T-helper 22 cell (primary cell): Measurements from ENCODE around the gene POLR3C.
"Not testable (repeated sequence)": the region's sequence is repeated elsewhere in the genome, so short reads cannot be mapped to it uniquely, and the experiment has no call there.

Source experiments
- DNase-seq: peaks from one replicate; pipeline ENCODE4 v3.0.0-alpha.2; 2020; ENCODE audit warnings: low read depth

The POLR3C gene, protein sequence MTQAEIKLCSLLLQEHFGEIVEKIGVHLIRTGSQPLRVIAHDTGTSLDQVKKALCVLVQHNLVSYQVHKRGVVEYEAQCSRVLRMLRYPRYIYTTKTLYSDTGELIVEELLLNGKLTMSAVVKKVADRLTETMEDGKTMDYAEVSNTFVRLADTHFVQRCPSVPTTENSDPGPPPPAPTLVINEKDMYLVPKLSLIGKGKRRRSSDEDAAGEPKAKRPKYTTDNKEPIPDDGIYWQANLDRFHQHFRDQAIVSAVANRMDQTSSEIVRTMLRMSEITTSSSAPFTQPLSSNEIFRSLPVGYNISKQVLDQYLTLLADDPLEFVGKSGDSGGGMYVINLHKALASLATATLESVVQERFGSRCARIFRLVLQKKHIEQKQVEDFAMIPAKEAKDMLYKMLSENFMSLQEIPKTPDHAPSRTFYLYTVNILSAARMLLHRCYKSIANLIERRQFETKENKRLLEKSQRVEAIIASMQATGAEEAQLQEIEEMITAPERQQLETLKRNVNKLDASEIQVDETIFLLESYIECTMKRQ

DNA sequence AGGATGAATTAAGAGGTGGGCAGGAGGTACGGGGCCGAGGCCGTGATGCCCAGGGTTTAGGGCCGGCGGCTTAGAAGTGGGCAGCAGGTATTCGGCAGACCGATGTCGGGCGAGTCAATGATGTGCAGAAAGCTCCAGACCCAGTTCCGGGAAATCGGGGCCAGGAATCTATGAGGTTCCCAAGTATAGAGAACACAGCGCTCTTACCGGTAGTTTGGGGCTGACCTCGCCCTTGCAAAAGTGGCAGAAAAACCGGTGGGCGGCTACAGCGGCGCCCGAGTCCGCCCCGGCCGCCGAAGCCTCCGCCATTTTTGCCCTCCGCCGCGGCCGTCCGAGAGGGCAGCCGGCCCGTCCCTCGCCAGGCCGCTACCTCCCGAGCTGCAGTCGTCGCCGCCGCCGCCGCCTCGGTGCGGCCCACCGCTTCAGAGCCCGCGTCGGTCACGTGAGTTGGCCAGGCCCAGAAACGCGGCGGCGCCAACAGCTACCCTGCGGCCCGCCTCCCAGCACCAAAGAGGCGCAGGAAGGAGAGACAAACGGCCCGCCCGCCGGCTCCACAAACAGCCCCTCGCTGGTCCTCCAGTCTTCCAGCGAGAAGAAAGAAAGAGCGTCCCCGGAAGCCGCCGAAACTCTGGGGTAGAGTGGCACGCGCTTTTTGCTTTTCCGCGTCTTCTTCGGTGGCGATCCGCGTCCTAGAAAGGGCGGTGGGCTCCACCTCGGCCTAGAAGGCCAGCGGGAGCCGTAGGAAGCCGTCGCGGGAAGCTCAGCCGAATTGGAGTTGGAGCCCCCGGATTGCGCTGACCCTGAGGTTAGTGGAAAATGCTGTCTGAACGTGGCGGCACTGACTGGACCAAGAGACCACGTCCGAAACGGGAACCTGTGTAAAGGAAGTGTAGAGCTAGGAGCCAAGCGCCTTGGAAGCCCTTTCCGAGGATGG, at the start of gene POLR3C, which contains the start of gene RNF115:
Gene POLR3C (plus strand): TSS at position 636 of the 934 bp plus-strand sequence. CDS start 1,577 bp downstream, outside the sequence.
Gene RNF115 (minus strand): TSS at position 531 of the 934 bp plus-strand sequence. CDS start 222 bp downstream, at position 309.
- DNase-seq, result peak; percentile 84

DNA sequence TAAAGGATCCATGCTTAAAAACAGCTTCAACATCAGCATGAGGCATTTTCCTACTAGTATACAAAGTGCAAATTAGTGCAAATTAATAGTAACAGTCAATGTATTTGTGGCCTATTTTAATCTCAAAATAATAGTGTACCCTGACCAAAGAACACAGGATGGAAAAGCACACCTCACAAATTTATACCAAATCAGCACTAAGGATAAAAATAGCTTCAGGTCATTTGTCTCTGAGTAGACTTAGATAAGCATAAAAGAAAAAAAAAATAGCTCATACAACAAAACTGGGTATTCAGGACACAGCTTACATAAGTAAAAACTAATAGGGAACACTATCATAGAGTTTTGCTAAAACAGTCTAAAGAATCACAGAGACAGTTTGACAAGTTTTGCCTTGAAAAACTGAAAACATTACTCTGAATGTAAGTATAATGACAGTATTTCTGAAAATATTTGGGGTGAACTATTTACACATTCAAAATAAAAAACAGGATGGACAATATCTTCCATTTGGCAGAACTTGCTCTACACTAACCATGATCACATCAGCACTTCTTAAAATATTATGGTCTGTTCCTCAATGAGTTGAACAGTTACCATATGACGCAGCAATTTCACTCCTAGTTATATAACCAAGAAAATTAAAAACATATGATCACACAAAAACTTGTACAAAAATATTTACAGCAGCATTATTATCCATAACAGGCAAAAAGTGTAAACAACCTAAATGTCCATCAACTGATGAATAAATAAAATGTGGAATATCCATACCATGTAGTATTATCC, 46.4 kb upstream of the POLR3C start:
- DNase-seq, result no peak

DNA sequence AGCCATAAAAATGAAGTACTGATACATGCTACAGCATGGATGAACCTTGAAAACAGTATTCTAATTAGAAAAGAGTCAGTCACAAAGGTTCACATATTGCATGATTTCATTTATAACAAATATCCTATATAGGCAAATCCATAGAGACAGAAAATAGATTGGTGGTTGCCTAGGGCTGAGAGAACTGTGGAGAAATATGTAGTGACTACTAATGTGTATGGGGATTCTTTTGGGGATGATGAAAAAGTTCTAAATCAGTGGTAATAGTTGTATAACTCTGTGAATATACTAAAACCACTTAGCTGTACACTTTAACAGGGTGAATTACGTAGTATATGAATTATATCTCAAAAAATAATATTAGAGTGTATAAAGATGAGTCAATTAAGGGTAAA, 45.9 kb upstream of the POLR3C start:
- DNase-seq, result no peak

DNA sequence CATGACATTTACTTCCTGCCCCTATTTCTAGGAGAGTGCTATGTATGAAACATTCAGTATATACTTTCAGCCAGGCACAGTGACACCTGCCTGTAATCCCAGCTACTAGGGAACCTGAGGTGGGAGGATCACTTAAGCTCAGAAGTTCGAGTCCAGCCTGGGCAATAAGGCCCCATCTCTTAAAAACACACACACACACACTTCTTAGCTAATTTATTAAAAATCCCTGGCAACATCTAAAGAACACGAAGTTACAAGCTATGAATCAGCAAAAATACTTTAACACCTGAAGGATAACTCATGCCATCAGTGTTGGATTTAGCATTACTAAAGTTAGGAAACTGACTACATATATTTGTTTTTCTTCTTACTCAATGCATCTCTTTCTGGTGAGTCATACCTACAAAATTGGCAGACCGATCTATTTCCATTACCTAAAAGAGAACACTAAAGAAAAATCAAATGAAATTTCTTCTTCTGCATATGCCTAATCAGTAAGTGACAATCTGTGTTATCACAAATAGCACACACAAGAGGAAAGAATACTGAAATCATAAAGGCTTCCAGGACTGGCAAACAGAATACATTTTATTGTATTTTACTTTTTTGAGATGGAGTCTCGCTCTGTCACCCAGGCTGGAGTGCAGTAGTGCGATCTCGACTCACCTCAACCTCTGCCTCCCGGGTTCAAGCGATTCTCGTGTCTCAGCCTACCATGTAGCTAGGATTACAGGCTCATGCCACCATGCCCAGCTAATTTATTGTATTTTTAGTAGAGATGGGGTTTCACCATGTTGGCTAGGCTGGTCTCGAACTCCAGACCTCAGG, 41.5 kb upstream of the POLR3C start:
- DNase-seq, result no peak

DNA sequence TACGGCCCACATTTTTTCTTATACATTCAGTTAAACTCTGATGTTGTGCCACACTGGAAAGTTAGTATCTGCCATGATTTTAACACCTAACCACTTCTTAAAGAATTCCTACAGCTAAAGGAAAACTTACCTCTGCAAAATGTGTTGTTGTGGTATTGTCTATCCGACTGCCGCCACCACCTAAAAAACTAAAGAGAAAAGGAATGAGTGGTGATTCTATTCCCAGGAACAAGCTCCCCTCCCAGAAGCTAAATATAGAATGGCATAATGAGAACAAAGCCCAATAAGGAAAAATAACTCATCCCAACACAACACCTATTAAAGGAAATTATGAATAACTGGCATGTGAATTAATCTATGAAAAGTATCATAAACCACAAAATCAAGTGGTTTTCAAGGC, 39.6 kb upstream of the POLR3C start:
- no peak for DNase-seq

DNA sequence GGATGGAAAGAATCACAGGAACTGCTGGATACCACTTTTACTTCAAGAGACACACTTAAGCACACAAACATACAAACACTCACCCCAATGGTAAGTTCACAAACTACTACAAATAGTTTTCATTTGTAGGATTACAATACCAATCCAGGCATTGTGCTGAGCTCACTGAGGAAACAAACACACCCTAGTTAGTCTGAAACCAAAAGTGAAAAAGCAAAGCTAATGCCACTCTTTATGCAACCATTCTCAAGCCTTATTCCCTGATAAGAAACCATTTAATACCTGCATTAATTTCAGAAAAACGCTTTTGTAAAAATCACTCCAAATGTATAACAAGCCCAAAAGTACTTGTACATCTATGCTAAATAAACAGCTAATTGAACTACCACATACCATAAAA, 38.5 kb upstream of the POLR3C start:
- DNase-seq, result no peak

DNA sequence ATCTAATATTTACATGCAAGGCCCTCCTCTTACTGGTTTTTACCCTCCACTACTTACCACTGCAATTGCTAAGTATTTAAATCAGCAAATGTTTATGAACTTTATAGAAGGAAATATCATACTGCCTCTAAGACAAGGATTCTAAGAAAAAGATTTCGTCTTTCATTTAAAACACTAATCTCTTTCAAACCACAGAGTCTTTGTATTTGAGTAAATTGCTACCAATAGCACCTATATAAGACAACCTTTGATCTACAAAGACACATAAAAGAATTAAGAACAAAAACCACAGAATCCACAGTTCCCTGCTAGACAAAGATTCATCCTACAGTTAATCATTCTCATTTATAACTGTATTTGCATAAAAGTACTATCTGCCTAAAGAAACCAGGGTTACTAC, 37.7 kb upstream of the POLR3C start:
- no peak for DNase-seq

DNA sequence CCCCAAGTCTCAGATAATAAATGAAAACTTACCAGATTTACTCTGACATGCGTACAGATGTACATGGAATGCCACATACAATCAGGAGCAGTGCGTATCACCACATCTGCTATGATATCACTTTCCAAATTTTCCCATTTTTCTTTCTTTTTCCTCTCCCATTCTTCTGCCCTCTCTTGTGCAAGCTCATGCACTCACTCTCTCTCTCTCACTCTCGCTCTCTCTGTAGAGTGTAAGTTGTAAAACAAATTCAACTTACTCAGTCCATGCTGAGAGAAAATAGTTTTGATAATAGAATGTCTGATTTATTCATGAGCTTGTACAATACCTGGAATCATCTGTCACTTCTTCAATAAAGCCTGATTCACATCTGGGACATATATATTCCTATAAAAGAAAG, 35.4 kb upstream of the POLR3C start:
- no peak for DNase-seq

DNA sequence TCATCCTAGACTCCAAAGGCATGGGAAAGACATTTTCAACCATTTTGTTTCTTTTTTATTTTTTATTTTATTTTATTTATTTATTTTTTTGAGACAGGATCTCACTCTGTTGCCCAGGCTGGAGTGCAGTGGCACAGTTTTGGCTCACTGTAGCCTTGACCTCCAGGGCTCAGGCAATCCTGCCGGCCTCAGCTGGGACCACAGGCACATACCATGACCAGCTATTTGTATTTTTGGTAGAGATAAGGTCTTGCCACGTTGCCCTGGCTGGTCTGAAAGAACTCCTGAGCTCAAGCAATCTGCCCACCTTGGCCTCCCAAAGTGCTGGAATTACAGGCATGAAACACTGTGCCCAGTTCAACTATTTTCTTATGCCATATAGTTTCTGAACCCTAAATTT, 32.1 kb upstream of the POLR3C start:
- DNase-seq, result not testable (repeated sequence)

DNA sequence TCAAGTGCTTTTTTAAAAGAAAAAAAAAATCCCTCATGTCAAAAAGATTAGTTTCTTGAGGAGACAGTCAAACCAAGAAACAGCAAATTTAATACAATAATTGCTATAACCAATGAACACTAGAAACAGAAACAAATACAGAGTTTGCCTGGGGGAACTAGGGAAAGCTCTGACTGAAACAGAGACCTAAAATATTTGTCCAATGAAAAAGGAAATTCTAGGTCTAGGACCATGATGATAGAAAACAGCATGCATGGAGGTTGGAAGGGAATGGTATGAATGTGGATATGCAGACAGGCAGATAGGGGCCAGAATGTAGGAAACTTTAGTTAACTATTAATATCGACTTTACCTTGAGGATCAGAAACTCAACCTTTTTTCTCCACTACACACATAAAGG, 31.5 kb upstream of the POLR3C start:
- DNase-seq, result no peak

DNA sequence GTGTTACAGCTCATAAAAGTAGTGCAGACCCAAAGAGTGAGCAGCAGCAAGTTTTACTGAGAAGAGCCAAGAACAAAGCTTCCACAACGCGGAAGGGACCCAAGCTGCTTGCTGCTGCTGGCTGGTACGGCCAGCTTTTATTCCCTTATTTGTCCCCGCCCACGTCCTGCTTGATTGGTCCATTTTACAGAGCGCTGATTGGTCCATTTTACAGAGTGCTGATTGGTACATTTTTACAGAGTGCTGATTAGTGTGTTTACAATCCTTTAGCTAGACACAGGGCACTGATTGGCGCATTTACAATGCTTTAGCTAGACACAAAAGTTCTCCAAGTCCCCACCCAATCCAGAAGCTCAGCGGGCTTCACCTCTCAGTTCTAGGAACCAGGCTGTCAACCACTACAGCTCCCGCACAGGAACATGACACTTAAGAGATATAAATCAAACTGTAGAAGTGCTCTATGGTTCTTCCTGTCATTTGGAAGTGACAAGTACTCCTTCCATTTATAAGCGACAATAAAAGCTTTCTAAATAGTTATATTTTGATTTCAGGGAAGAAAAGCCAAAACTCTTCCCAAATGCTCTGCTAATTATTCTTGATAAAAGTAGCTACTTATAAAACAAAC, 28.6 kb upstream of the POLR3C start:
- no peak for DNase-seq

DNA sequence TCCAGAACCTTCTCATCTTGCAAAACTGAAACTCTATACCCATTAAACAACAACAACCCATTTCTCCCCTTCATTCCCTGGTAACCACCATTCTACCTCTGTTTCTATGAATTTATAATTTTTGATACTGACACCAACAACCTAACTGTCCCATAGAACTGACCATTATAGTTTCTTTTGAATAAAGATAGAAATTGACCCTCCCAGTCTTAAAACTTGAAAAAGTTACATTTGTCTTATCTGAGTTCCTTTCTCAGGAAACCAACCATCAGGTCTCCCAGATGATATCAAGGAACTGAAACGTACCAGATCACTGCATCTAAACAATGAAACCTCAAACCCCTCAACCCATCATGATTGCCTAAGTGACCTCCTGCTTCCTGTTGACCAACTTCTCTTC, 27.2 kb upstream of the POLR3C start:
- DNase-seq, result no peak

DNA sequence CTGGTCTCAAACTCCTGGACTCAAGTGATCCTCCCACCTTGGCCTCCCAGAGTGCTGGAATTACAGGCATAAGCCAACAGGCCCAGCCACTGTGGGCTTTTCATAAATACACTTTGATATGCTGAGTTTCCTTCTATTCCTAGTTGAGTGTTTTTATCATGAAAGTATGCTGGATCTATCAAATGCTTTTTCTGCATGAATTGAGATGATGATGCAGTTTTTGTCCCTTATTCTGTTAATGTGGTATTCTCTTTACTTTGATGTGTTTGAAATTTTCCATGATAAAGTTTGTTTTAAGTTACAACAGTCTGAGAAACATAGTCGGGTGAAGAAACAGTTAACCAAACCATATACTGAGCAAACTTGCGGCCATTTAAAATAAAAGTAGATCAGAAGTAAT, 24.2 kb upstream of the POLR3C start:
- no peak for DNase-seq

DNA sequence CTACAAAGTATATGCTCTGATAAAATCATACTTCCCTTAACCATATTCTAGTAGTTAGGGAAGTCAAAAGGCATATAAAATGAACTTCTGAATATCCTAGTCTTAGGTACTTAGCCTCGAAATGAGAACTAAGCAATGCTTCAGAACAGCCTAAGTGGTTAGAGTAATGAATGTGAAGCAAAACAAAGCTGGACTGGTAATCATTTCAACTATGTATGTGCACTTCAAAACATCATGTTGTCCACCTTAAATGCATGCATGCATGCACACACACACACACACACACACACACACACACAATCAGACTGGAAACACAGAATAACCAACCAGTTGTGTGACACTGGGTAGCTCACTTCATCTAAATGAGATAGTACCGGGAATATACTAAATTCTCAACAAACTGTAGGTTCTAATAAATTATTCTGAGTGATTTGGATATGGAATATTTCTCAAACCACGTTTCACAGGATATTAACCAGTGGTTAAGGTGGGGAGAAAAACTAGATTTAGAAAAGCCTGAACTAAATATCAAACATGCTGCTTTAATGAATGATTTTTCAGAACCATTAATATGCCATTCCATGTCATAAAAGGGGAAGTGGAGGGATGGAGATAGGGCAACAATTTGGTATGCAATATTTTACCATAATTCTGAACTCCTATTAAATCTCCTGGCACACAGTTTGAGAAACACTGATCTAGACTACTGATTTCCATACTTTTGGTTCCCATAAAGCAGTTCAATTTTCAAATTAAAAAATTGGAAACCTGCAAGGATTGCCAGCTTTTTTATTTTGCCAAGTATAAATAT, 19.6 kb upstream of the POLR3C start:
- no peak for DNase-seq

DNA sequence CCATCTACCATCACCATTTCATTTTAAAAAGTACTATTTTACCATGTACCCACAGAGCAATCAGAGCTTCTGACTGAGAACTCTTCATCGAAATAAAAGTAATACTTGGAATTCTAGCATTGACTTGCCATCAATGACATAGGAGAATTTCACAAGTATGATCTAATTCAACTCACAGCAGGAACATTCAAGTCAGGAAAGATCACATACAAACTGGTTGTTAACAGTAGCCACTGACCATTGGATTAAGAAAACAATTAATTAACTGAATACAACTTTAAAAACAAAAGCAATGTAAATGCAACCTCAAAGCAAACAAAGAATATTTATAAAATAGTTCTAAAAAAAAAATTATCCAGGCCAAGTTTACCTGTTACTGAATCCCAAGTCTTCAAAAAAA, 18.9 kb upstream of the POLR3C start:
- DNase-seq, result no peak

DNA sequence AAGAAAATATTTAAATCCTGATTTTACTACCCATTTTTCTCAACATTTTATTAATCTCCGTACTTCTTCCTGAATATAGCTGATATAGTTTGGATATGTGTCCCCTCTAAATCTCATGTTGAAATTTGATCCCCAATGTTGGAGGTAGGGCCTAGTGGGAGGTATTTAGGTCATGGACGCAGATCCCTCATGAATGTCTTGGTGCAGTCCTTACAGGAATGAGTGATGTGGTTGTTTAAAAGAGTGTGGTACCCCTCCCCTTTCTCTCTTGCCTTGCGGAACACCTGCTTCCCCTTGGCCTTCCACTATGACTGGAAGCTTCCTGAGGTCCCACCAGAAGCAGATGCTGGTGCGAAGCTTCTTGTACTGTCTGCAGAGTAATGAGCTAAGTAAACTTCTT, 17.6 kb upstream of the POLR3C start:
- no peak for DNase-seq

DNA sequence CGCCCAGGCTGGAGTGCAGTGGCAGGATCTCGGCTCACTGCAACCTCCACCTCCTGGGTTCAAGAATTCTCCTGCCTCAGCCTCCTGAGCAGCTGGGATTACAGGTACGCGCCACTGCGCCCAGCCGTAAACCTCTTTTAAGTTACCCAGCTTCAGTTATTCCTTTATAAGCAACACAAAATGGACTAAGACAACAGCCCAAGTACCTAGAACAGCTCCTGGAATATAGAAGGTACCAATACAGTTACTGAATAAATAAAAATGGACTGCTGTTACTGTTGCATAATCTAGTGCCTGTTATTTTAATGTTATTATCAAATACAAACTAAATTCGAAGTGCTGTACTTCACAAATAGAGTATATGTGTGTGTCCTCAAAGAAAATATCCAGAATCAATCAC, 17.2 kb upstream of the POLR3C start:
- no peak for DNase-seq

DNA sequence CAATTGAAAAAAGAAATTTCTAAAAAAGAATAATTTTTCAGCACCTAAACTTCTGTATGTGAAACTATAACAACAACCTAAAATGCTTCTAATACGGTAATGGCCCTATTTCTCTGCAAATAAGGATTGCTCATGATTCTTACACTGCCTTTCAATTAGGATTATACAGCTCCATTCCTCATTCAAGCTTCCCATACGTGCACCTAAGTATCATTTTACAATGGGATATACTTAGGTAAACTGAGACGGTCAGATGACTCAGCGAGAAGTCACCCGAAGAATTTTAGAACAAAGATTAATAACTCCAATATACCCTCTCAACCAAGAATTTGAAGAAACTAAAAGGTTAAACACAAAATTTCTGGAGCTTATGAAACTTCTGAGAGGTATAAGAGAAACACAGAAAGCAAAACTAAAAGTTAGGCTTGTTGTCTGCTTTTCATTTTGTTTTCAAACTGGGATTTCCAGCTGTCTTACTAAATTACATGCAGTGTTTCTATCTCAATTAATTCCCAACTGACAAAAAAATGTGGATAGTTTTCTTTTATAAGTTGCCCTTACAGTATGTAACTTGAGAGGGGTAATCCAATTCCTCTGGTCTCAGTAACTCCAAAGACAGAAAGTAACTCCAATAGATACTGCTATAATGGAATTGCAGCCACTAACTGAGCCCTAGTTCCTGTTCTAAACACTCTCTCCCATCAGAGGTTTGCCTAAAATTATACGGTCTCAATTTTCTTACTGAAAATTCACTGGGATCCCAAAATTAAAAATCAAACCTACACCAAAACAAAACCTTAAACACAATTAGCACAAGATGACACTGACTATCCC, 10.8 kb upstream of the POLR3C start:
- DNase-seq, result not testable (repeated sequence)

DNA sequence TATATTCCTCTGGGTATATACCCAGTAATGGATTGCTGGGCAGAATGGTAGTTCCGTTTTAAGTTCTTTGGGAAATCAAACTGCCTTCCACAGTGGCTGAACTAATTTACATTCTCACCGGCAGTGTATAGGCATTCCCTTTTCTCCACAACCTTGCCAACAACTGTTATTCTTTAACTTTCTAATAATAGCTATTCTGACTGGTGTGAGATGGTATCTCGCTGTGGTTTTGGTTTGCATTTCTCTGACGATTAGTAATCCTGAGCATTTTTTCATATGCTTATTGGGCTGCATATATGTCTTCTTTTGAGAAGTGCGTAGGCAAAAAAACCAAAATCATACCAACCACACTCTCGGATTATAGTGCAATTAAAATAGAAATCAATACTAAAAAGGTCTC, 5.9 kb upstream of the POLR3C start:
- not testable (repeated sequence) for DNase-seq
